Prostate gland (tissue), 2 donors: ENCODE data around the gene ADAMTS13.

Experiments used
- POLR2A ChIP-seq: fragments of 450-650 bp; IDR thresholded peaks from one replicate; pipeline ENCODE4 v1.6.1; 2016; ENCODE audit warnings: antibody characterized with exemption, mild to moderate bottlenecking
- POLR2AphosphoS5 ChIP-seq: sonication (generic); formaldehyde crosslinking; IDR thresholded peaks from one replicate; pipeline ENCODE4 v1.6.1; 2017; ENCODE audit warnings: antibody characterized with exemption
- TF ChIP-seq, protein P1 (sequence below), 4 experiments: fragments of 200-600 bp in 2 of 4; fragments of 450-650 bp in 2 of 4; sonication (generic) in 2 of 4; IDR thresholded peaks; 1 replicate in 3 of 4; 2 replicates in 1 of 4; pipeline ENCODE4 v1.5.1; 2016 to 2019; ENCODE audit warnings: antibody characterized with exemption in 4 of 4, mild to moderate bottlenecking in 2 of 4, moderate library complexity in 2 of 4

DNA sequence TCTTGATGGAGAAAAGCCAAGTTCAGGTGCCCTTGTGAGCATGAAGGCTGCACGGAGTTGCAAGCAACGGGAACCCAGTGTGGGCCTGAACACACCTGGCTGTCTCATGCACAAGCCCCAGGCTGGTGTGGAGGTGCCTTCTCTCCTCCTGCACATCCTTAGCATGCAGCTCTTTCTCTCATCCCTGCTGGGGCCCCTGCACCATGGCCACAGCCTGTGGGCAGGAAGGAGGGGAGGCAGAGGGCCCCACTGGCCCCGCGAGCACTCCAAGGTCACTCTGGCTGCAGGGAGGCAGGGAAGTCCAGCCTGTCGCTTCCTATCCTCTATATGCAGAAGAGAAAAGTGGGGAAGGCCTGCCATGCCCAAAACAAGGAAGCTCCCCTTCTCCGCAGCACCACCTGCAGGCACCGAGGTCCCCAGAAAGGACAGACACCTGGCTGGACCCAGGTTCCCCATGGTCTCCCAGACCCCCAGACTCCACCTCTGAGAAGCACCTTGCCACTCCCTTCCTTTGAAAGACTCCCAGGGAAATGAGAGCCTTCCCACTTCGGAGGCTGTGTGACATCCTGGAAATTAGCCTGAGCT lies 27.4 kb upstream of the ADAMTS13 start:
- TF ChIP-seq, protein P1, sequence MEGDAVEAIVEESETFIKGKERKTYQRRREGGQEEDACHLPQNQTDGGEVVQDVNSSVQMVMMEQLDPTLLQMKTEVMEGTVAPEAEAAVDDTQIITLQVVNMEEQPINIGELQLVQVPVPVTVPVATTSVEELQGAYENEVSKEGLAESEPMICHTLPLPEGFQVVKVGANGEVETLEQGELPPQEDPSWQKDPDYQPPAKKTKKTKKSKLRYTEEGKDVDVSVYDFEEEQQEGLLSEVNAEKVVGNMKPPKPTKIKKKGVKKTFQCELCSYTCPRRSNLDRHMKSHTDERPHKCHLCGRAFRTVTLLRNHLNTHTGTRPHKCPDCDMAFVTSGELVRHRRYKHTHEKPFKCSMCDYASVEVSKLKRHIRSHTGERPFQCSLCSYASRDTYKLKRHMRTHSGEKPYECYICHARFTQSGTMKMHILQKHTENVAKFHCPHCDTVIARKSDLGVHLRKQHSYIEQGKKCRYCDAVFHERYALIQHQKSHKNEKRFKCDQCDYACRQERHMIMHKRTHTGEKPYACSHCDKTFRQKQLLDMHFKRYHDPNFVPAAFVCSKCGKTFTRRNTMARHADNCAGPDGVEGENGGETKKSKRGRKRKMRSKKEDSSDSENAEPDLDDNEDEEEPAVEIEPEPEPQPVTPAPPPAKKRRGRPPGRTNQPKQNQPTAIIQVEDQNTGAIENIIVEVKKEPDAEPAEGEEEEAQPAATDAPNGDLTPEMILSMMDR (IDR thresholded peaks at IDR 0.05), result no peak
- TF ChIP-seq POLR2A, result no peak
- TF ChIP-seq POLR2AphosphoS5, result no peak
